ENCODE measurements around the gene RPS15.

RPS15 gene

DNA sequence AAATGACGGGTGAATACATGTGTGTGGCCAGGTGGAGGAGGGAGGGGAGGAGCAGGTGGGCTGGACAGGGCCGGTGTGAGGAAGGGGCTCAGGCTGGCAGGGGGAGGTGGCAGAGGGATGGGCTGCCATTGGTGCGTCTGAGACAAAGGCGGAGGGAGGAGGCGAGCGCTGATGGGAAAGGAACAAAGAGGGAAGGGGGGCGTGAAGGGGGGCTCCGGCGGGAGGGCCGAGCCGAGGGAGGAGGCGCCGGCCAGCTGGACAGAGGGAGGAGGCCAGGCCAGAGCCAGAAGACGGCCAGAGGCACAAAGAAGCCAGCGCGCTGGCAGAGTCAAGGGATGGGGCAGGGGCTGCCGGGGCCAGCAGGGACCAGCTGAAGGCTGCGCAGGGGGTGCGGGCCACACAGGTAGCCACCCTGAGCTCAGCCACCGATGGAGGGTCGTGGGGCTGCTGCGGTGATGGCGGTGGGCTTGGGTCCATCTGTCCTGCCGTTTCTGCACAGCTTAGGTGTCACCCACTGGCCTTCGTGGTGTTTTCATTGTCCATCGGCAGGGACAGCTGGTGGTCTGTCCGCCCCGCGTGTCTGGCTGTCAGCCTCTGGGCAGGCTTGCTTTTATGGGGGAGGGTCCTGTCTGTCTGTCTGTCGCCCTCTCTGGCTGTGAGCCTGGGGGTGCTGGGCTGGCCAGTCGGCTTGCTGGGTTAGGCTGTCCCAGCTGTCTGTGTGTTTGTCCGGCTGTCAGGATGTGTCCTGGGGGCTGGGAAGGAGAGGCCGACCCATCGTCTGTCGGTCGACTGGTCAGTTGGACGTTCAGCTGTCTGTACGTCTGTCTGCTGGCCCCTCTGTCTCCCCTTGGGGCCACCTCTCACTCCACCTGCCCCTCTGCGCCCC, 14.0 kb downstream of the RPS15 start:
- ATAC-seq, result no peak

GRCh38 chr19:1452802-1453524, 14.8 kb downstream of the RPS15 start:
- ATAC-seq, result no peak
- TF ChIP-seq OSR1 (CRISPR knock-in tag; IDR thresholded peaks at IDR 0.05), result no peak
- no peak for TF ChIP-seq TSHZ2 (CRISPR knock-in tag; IDR thresholded peaks at IDR 0.05)
- no peak for TF ChIP-seq RARB (CRISPR knock-in tag; IDR thresholded peaks at IDR 0.05)
- TF ChIP-seq ZNF8 (CRISPR knock-in tag; IDR thresholded peaks at IDR 0.05), result no peak
- TF ChIP-seq CSRNP3 (CRISPR knock-in tag; IDR thresholded peaks at IDR 0.05), result no peak

More for the DNA sequence above, 14.0 kb downstream of the RPS15 start:
- TF ChIP-seq PPARA (CRISPR knock-in tag; IDR thresholded peaks at IDR 0.05; ENCODE audit: borderline replicate concordance), result no peak
- no peak for TF ChIP-seq ISL1 (CRISPR knock-in tag; IDR thresholded peaks at IDR 0.05)
- TF ChIP-seq TCF4 (CRISPR knock-in tag; IDR thresholded peaks at IDR 0.05; ENCODE audit: borderline replicate concordance), result no peak
- no peak for TF ChIP-seq ZFP30 (CRISPR knock-in tag; IDR thresholded peaks at IDR 0.05)
- TF ChIP-seq CSRNP3 (CRISPR knock-in tag; IDR thresholded peaks at IDR 0.05), result no peak
- TF ChIP-seq GLIS3 (CRISPR knock-in tag; IDR thresholded peaks at IDR 0.05), result no peak
- TF ChIP-seq CREB5 (CRISPR knock-in tag; IDR thresholded peaks at IDR 0.05; ENCODE audit: low read depth), result no peak
- TF ChIP-seq ZNF565 (CRISPR knock-in tag; conservative IDR thresholded peaks at IDR 0.05; ENCODE audit: low read depth), result no peak
- TF ChIP-seq RARB (CRISPR knock-in tag; IDR thresholded peaks at IDR 0.05), result no peak
- no peak for TF ChIP-seq ZC3H10 (CRISPR knock-in tag; IDR thresholded peaks at IDR 0.05)
- TF ChIP-seq OSR1 (CRISPR knock-in tag; IDR thresholded peaks at IDR 0.05), result no peak
- no peak for TF ChIP-seq TSHZ2 (CRISPR knock-in tag; IDR thresholded peaks at IDR 0.05)
- TF ChIP-seq CSDC2 (CRISPR knock-in tag; IDR thresholded peaks at IDR 0.05), result no peak

- ATAC-seq, result peak; percentile 3; the same call in 1 of the 3 replicates
- no peak for TF ChIP-seq PATZ1 (CRISPR knock-in tag; IDR thresholded peaks at IDR 0.05; ENCODE audit: borderline replicate concordance)
- TF ChIP-seq, protein P1, sequence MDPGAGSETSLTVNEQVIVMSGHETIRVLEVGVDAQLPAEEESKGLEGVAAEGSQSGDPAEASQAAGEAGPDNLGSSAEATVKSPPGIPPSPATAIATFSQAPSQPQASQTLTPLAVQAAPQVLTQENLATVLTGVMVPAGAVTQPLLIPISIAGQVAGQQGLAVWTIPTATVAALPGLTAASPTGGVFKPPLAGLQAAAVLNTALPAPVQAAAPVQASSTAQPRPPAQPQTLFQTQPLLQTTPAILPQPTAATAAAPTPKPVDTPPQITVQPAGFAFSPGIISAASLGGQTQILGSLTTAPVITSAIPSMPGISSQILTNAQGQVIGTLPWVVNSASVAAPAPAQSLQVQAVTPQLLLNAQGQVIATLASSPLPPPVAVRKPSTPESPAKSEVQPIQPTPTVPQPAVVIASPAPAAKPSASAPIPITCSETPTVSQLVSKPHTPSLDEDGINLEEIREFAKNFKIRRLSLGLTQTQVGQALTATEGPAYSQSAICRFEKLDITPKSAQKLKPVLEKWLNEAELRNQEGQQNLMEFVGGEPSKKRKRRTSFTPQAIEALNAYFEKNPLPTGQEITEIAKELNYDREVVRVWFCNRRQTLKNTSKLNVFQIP (CRISPR knock-in tag; IDR thresholded peaks at IDR 0.05; ENCODE audit: borderline replicate concordance, low read depth), result no peak
- no peak for TF ChIP-seq ZFP3 (CRISPR knock-in tag; IDR thresholded peaks at IDR 0.05)
Measured at GRCh38 chr19:1453525-1454364, 15.5 kb downstream of the RPS15 start.
